Measurements from ENCODE around the gene MTA1. TPM values are rescaled to one million over a fixed set of nuclear protein-coding genes. Genes with fewer than 3 reads are reported as not detected.
A peak's percentile ranks its signal among the peaks of the same experiment; 100 is the strongest.

The MTA1 gene
- polyA plus RNA-seq, 3 donors: 122 to 156 (median 141) TPM

DNA sequence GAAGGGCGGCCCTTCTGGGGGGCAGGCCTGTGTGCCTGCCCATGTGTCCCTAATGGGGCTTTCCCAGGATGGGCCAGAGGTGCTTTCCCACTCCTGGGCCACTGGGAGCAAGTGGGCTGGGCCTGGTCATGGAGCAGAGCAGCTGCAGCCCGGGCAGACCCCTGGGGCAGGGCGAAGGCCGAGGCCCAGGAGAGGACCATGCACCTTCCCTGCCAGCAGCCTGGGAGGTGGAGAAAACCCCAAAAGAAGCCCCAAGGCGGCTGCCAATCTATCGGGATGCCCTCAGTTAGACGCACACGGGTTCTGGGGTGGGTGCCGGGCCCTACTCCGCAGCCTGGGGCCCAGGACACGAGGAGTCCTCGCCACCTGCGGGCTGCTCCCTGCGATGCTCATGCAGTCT lies 38.9 kb downstream of the MTA1 start:
- DNase-seq: no peak

DNA sequence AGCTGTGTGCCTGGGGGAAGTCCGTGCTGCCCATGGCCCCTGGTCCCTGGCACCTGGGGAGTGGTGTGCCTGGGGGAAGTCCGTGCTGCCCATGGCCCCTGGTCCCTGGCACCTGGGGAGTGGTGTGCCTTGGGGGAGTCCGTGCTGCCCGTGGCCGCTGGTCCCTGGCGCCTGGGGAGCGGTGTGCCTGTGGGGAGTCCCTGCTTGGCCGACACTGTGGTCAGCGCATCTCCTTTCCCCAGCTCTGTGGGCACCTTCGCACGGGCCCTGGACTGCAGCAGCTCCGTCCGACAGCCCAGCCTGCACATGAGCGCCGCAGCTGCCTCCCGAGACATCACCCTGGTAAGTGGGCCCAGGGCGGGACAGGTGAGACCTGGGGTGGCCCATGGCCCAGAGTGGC lies 40.5 kb downstream of the MTA1 start:
- no peak for DNase-seq

DNA sequence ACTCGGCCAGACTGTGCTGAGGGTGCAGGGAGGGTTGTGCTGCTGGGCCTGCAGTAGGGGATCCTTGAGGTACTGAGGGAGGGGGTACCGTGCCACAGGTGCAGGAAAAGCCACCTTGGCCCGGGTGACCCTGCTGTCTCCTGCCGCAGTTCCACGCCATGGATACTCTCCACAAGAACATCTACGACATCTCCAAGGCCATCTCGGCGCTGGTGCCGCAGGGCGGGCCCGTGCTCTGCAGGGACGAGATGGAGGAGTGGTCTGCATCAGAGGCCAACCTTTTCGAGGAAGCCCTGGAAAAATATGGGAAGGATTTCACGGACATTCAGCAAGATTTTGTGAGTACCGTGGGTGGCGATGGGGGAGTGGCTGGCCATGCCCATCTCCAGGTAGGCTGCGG lies 41.0 kb downstream of the MTA1 start:
- no peak for DNase-seq

DNA sequence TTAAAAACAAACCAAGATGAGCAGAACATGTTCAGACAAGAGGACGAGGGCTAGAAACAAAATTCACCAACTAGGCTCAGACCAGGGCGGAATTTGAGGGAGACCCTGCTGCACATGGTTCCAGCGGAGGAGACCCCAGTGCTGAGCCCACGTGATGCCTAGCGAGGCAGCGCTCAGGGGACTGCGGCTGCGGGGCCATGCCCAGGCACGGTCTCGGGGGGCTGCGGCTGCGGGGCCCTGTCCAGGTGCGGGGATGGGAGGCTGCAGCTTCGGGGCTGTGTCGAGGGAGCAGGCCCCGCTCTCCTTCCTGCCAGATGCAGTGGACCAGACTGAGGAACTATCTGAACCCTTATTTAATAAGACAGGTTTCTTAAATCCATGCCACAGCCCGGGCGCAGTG lies 42.3 kb downstream of the MTA1 start:
- no peak for DNase-seq

DNA sequence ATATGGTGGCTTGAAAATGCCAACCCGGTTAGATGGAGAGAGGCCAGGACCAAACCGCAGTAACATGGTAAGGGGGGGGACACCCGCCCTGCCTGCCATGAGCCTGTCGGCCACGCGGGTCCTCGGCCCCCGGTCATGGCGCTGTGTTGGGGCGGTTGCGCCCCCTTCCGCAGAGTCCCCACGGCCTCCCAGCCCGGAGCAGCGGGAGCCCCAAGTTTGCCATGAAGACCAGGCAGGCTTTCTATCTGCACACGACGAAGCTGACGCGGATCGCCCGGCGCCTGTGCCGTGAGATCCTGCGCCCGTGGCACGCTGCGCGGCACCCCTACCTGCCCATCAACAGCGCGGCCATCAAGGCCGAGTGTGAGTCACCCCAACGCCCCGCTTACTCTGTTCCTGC lies 44.9 kb downstream of the MTA1 start:
- no peak for DNase-seq

DNA sequence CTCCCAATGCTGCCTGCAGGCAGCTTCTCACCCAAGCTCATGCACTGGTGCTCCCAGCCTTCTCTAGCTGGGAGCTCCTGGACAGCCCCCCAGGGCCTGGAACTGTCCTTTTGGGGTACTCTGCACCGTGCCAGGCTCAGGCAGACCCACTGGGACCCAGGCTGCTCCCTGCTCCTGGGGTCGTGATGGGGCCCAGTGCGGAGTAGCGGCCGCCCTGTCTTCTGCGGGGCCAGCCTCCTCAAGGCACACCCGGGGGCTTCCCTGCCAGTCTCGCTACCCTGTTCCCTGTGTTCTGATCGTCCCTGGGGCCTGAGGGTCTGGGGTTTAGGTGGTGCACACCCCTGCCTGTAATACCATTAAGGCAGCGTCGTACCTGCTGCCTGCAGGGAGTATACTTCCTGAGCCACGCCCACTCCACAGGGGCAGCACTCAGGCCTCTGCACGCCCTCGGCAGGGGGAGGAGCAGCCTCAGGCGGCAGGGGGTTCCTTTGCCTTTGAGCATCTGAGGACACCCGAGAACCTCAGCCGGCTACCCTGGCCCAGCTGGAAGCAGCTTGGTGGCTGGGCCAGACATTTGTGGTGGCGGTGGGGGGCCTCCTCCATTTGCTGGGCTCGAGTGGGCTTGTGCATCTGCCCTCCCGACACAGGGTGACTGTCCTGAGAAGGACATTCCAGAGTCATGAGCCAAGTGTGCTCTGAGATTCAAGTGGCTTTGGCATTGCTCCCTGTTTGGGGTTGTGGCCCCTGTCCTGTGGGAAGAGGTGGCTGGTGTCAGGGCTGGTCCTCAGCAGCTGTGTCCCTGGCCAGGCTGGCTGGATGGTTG lies 45.8 kb downstream of the MTA1 start:
- no peak for DNase-seq

DNA sequence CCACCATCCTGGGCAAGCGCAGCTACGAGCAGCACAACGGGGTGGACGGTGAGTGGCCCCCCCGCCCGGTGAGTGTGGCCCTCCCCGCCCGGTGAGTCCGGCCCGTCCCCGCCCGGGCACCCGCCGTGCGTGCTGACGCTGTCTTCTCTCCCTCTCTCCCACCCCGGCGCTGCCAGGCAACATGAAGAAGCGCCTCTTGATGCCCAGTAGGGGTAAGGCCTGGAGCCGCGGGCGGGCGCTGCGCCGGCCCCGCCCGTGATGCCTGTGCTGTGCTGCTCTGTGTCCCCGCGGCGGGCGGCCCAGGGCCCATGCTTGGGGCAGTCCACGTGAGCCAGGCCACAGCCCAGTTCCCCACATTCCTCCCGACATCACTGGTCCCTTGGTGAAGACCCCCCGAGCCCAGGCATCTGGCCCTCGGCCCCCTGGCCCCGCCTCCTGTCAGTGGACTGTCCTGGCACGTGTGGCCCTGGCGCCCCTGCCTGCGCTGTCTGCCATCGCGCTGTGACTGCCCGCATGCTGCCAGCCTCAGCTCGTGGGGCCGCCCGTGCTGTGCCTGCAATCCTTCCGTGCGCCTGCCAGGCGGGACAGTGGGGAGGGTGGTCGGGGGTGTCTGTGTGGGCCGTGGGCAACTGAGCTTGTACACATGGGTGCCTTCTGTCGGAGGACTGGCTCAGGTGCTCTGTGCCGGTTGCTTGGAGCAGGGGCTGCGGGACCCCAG lies 47.1 kb downstream of the MTA1 start:
- DNase-seq: no peak

DNA sequence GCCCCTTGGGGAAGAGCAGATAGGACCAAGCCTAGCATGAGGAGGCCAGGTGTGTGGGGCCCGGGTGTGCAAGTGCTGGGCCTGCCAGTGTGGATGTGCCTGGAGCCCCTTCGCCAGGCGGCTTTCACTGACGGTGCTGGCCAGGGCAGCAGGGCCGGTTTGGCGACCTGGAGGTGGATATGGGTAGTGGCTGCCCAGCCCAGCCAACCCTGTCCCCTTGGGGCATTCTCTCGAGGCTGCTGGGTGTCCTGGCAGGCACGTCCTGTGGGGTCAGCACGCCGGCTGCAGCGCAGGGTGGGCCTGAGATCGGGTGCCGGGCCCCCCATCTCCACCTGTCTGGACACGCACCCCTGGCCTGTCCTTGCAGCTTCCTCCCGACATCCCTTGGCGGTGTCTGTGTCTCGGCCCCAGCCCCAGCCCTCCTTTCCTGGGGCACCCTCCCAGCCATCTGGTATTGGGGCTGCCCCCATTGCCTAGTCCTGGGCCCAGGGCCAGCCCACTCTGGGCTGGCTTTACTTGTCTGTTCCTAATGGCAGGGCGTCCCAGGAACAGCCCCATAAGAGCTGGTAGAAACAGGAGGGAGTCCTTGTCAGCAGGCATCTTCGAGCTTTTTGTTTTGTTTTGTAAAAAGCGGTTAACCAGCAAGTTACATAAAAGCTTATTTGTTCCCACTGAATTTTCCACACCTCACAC lies 47.8 kb downstream of the MTA1 start:
- no peak for DNase-seq

DNA sequence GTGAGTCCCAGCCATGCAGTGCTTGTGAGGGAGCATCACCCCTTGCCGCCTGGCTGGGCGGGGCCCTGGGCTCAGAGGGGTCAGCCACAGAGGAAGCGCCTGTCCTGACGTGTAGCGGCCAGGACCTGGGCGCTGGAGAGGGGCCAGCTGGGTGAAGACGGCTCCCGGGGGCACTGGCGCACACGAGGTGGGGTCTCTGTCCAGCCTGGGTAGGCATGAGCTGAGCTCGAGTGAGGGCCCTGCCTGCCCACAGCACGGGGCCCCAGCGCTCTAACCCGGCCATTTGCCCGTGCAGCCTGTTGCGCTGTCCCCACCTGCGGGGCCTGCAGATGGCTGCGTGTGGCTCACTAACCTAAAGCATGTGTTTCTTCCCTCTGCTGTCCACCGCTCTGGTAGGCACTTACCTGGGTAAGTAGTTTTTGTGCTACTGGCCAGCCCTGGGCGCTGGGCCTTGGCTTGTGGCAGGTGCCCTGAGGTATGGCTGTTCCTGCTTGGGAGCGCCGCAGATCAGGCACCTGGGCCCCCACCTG lies 48.4 kb downstream of the MTA1 start:
- DNase-seq: no peak

DNA sequence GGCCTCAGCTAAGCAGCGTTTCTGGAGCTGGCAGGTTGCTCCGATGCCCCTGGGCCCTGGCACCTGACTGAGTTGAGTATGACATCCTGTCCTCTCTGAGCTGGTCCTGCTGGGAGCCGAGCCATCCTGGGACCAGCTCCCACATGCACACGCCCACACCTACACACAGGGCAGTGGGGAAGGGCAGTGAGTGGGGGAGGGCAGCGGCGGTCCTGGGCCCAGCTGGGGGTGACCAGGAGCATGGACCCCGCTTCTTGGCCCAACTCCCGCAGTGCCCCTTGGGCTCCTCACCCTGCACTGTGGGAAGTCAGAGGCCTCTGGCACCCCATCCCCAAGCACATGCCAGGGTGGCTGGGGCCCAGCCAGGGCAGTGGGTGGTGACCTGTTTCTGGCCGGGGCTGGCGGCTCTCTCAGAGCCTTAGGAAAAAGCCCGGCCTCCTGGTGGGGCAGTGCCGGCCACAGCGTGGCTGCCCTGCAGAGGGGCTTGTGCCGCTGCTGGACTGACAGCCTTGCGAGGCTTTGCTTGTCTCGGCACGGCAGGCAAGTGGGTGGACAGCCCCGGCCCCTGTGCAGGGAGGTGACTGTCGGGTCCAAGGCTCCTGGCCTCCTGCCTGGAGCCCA lies 49.1 kb downstream of the MTA1 start:
- no peak for DNase-seq

DNA sequence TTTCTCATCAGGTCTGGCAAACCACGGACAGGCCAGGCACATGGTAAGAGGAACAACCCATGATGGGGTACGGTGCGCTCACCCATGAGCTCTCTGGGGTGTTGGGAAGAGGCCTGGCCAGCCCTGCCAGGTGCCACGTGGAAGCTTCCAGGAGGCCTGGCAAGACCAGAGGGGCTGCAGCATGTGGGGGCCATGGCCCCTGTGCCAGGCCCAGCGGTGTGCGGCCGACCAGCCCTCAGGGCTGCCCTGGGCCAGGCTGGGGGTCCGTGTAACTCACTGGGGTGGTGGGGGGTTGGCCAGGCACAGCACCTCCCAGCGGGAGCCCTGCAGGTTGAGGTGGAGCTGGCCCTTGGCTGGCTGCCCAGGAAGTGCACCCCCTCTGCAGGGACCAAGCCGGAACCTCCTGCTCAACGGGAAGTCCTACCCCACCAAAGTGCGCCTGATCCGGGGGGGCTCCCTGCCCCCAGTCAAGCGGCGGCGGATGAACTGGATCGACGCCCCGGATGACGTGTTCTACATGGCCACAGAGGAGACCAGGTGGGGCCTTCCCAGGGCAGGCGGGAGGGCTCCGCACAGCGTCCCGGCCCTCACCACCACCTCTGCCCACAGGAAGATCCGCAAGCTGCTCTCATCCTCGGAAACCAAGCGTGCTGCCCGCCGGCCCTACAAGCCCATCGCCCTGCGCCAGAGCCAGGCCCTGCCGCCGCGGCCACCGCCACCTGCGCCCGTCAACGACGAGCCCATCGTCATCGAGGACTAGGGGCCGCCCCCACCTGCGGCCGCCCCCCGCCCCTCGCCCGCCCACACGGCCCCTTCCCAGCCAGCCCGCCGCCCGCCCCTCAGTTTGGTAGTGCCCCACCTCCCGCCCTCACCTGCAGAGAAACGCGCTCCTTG lies 50.1 kb downstream of the MTA1 start:
- no peak for DNase-seq

DNA sequence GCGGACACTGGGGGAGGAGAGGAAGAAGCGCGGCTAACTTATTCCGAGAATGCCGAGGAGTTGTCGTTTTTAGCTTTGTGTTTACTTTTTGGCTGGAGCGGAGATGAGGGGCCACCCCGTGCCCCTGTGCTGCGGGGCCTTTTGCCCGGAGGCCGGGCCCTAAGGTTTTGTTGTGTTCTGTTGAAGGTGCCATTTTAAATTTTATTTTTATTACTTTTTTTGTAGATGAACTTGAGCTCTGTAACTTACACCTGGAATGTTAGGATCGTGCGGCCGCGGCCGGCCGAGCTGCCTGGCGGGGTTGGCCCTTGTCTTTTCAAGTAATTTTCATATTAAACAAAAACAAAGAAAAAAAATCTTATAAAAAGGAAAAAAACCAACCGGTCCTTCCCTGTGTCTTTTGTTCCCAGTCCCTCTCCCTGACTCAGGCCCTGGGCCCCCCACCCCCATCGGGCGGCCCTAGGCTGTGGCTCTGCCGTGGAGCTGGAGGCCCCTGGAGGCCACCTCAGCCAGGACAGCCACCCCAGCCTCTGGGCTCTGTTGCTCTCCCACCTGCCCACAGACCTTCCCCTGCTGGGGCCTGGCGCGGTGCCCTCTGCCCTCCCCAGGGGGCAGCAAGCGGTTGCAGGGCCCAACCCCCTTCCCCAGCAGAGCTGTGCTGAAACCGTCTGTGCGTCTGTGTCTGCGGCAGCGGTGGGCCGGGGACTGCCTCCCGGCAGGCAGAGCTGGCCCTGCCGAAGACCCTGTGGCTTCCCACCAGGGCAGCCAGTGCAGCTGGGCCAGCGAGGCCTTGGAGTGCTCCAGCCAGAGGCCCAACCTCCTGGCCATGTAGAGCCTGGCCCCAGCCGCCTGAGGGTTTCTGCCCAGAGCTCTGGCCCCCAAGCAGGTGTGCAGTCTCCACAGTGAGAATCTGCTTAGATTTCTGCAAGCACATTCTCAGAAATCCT lies 51.0 kb downstream of the MTA1 start:
- DNase-seq: no peak

DNA sequence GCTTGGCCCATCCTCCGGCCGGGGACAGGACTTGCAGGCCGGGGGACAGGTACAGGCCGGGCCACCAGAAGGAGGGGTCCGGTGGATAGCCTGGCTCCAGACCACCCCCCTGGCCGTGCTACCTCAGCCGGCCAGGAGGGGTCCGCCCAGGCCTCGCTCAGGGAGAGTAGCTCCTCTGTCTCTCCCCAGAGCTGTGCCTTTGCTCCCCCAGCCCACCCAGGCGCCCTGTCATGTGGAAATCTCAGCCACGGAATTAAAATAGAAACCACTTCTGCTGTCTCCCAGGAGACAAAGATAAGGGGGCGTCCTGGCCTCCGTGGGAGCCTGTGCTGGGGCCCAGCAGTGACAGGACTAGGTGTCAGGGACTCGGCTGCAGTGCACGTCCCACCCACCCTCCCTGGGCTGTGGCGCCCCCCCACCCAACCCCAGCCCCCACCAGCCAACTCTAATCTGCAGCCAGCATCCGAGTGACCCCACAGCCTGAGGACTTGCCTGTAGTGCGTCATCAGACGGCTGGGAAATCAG lies 51.7 kb downstream of the MTA1 start:
- DNase-seq: no peak

DNA sequence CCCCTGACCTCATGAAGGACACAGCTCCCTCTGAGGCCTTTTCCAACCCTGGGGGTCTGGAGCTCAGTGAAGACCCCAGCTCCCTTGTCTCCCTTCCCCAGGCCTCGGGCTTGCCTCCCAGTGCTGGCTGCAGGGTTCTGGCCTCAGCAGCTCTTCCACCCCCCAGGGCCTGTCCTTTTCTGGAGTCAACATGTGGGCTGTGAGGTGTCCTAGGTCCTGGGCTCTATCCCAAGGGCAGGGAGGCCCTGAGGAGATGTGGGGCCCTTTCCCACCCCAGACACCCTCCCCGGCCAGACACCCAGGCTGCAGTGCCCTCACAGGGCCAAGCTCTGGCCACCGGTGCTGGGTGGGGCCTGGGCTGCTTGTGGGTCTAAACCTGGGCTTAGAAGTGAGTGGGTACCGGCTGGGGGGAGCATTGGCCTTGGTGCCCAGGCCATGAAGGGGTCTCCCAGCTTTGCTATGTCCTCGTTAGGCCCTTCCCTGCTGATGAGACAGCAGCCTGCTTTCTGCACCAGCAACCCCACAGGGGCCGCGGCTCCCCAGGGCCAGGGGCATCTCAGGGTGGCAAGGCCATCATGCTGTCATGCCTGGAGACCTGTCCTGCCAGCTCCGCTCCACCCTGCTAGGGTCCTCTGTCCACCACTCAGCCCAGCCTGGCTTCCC lies 52.3 kb downstream of the MTA1 start:
- DNase-seq: no peak

DNA sequence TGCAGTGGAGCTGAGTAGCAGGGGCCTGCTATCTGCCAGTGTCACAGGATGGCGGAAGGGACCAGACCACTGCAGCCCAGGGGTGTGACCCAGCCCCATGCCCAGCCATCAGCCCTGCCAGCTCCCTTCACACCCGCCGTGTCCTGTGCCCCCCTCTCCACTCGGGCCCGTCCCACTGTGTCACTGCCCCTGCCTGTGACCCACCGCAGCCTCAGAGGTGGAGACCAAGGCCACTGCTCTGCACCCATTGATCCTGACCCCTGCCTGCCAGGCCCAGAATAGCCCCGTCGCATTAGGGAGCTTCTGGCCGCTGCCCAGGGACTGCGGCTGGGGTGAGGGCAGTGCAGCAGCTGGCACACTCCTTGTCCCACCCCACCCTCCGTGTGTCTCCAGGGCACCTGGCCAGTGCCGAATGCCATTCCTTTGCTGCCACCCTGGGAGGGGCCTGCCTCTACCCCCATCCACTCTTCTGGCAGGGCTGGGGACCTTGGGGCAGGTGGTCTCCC lies 52.9 kb downstream of the MTA1 start:
- no peak for DNase-seq

DNA sequence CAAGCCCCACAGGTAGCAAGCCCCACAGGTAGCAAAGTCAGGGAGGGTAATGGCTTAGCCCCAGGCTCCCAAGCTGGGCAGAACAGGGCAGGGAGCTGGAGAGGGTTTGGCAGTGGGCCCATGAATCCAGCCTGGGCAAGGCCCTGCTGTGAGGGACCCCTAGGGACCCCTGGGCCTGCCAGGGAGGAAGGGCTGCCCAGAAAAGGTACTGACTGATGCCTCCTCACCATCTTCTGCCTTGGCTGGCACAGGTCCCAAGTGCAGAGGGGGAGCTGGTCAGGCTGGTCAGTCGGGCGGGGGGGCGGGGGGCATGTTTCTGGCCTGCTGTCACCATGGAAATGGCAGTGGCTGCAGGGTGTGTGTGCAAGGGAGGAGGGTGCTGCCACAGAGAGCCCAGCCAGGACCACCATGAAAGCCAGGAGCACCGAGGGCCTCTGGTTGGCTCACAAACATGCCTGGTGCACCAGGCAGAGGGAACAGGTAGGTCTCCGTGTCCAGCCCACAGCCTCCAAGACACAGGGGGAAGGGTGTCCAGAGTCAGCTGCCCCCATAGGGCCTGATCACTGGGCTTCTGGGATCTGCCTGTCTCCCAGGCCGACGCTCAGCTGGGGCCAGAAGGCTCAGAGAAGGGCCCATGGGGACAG lies 53.5 kb downstream of the MTA1 start:
- DNase-seq: no peak

DNA sequence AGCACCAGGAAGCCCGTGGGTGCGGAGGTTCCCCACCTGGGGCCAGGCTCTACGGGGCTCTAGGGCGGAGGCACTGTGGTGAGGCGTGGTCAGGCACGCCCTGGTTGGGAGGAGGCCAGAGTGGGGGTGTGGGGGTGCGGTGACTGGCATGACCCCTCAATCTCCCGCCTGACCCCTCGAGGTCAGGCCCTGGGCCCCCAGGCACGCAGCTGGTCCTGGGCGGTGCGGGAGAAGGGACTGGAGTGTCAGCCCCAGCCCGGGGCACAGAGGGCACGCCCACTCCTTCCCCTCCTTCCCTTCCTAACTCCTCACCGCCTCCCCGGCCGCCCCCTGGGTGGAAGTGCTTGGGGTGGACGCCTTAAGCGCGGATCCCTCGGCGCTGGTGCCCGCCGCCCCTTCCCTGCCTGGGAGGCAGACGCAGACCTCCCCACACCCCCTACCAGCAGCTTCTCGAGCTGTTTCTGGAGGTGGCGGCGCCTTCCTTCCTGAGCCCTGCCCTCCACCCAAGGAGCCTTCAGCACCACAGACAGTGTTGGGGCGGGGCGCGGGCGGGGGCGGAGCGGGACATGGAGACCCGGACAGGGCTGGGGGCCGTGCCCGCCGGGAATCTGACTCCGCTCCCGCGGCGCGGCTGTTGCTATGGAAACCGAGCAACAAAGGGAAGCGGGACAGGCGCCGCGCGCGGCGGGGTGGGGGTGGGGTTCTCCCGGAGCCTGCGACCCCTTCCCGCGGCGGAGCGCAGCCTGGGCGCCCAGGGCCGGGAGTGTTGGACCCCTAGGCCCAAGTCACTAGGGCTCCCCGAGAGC lies 54.3 kb downstream of the MTA1 start:
- peak; percentile 96 for DNase-seq

All from renal pelvis (tissue), 4 donors.